GM21825 (cell line): ENCODE data around the gene PRC1.
"Not testable (repeated sequence)": the region's sequence is repeated elsewhere in the genome, so short reads cannot be mapped to it uniquely, and the experiment has no call there.

Experiments
- ATAC-seq: cut with Tn5 transposase; IDR thresholded peaks from one replicate; pipeline ENCODE4 v1.9.1; 2021; ENCODE audit warnings: mild to moderate bottlenecking, moderate library complexity; ENCODE audit not compliant: unreplicated experiment

The PRC1 gene, protein sequence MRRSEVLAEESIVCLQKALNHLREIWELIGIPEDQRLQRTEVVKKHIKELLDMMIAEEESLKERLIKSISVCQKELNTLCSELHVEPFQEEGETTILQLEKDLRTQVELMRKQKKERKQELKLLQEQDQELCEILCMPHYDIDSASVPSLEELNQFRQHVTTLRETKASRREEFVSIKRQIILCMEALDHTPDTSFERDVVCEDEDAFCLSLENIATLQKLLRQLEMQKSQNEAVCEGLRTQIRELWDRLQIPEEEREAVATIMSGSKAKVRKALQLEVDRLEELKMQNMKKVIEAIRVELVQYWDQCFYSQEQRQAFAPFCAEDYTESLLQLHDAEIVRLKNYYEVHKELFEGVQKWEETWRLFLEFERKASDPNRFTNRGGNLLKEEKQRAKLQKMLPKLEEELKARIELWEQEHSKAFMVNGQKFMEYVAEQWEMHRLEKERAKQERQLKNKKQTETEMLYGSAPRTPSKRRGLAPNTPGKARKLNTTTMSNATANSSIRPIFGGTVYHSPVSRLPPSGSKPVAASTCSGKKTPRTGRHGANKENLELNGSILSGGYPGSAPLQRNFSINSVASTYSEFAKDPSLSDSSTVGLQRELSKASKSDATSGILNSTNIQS

DNA sequence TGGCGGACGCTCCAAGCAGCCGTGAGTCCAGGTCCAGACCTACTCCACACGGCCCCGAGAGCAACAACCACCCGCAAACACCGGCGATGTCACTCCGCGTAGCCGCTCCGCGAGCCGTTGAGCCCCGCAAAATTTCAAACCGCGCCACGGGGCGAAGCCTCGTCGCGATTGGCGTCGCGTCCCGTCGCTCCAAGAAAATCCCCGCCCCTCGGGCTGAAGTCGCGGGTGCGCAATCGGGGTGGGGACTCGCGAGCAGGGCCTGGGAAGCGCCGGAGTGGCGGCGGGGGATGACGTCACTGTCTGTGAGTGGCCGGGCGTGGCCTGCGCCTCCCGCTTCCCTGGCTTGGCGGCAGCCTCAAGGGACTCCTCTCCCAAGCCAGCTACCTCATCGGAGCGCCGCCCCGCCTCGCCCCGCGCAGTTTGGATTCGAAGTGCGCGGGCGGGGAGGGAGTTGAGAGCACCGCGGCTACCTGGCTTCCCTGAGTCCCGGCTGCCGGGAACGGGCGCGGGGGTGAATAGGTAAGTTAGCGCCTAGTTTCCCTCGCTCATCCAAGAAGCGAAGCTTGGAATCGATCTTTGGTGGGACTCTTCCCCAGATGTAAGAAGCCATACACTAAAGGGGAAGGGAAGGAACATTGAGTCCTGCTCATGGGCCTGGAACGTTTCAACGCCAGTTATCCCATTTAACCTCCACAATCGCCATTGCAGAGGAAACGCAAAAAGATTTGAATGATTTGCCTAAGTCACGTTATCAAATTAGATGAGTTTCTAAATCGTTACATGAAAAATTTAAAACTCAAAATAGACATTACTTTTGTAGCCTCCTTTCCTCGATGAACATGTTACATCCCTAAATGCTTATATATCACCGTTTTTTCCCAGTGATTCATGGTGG lies at the start of gene PRC1:
Gene PRC1, minus strand, starts transcription at position 119 of the 895 bp plus-strand sequence. Its CDS starts 118 bp downstream, at position 1.
- peak; percentile 92 for ATAC-seq

DNA sequence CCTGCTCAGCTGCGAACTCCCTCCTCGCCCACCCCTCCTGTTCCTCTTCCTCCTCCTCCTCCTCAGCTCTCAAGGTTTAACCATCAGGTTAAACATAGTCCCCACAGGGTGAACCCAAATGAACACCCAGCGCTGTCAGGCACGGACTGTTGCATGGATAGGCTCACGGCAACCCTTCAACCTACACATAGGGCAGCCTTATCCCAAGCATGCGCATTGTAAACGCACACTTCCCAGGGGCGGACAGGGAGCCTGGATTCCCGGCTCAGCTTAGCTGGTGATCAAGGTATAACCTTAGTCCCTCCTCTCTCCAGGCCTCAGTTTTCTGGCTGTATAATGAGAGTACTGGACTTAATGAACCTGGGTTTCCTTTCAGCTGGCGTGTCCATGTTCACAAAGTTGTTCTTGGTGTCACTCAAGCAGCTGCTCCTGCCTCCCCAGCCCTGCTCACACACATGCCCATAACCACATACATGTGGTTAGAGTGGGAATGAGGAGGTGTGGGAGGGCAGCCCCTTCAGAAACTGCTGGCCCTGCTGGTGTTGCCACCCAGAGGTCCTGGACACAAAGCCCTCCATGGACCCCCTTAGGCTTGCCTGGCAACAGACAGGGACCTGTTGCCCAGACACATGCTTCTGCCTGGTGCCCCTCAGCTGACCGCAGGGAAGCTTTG lies 49.0 kb upstream of the PRC1 start:
- no peak for ATAC-seq

DNA sequence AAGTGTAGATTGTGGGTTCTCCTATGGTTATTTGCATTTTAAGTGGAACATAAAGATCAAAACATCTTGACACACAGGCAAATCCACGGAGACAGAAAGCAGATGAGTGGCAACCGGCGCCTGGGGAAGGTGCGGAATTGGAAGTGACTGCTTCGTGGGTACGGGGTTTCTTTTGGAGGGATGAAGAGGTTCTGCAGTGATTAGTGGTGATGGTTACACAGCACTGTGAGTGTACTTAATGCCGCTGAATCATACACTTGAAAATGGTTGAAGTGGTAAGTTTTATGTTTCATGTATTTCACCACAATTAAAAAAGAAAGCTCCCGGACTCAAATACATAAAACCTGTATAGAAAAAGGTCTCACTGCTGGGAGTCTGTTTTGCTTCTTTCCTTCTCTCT lies 46.5 kb upstream of the PRC1 start:
- ATAC-seq: no peak

DNA sequence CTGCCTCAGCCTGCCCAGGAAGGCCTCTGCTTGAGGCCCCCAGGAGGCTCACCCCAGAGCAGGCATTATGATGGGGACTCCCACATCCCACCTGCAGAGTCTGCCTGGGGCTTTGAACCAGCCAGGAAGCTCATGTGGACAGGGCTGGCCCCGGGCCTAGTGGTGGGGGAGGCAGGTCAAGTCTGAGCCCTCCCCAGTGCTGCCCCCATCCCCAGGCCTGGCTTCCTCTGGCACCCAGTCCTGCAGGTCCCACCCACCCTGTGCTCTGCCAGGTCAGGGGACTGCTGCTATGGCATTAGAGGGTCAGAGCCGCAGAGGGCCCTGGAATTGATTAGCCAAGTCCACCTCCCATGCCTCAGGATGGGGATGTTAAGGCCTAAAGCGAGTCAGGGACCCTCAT lies 45.7 kb upstream of the PRC1 start:
- no peak for ATAC-seq

DNA sequence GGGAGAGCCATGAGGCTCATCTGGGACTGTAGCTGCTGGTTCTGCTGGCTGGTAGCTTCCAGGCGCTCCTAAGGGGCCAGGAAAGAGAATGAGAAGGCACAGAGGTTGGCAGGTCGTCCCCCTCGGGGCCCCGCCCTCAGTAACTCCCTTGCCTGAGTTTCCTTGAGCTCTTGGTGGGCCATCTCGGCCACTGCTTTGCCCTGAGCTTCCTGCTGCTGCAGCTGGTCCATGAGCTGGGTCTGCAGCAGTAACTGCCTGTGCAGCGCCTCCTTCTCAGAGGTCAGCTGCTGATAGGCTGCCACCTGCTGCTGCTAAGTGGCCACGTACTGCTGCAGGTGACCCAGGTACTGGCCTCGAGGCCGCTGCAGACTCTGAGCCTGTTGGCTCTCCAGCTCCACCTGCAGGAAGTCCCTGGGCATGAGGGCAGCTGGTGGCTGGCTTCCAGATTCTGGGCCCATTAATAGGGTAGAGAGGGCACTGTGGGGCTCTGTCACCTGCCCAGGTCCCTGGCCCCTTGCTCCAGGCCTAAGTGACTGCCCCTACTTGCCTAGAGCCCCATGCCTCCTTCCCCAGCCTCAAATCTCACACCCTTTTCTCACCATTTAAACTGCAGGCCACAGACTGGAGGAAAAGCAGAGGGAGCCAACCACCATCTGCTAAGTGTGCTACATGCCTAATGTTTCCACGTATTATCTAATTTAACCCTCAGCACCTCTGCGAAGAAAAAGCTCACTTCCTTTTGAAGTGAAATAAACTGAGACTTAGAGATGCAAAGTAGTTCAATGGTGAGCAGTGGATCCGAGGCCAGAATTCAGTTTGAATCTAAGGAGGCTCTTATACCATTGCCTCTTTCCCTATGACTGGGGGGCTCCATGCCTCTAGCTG lies 38.8 kb upstream of the PRC1 start:
- no peak for ATAC-seq

DNA sequence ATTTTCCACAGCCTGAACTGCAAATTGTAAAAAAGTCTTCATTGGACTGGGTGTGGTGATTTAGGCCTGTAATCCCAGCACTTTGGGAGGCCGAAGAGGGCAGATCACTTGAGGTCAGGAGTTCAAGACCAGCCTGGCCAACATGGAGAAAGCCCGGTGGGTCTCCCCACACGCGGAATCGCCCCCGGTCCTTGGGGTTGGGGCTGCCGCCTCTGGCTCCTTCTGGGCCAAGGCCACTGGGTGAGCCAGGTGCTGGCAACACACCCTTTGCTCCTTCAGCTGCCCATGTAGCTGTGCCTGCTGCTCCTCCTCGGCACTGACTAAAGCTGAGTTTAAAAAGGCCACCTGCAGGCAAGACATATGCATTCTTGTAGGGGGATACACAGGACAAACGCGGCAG lies 37.5 kb upstream of the PRC1 start:
- no peak for ATAC-seq

DNA sequence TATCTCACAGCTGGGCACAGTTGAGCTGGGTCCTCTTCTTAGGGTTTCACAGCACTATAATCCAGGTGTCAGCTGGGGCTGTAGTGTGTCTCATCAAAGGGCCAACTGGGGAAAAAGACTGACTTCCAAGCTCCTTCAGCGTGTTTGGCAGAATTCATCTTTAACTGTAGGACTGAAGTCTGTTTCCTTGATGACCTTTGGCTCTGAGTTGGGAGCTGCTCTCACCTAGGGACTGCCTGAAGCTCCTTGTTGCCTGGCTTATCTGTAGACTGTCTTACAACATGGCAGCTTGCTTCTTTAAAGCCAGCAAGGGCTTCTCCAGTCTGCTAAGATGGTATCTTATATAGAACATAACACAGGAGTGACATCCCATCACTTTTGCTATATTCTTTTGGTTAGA lies 33.3 kb upstream of the PRC1 start:
- ATAC-seq: no peak

DNA sequence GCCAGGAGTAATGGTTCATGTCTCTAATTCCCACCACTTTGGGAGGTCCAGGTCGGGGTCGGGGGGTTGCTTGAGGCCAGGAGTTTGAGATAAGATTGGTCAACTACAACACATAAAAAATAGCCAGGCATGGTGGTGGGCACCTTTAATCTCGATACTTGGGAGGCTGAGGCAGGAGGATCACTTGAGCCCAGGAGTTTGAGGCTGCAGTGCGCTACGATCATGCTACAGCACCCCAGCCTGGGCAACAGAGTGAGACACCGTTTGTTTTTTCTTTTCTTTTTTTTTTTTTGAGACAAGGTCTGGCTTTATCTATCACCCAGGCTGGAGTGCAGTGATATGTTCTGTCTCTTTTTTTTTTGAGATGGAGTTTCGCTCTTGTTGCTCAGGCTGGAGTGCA lies 29.4 kb upstream of the PRC1 start:
- no peak for ATAC-seq

DNA sequence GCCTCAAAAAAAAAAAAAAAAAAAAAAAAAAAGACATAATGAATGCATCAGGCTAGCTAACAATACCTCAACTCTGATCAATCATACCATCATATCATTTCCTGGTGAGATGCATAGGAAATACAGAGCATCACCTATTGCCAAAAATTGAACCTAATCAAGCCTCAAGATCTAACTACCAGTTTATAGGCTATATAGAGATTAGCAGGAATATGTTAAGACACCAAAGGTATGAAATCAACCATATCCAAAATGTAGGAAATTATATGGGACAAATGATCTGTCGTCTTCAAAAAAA lies 28.4 kb upstream of the PRC1 start:
- ATAC-seq: no peak

DNA sequence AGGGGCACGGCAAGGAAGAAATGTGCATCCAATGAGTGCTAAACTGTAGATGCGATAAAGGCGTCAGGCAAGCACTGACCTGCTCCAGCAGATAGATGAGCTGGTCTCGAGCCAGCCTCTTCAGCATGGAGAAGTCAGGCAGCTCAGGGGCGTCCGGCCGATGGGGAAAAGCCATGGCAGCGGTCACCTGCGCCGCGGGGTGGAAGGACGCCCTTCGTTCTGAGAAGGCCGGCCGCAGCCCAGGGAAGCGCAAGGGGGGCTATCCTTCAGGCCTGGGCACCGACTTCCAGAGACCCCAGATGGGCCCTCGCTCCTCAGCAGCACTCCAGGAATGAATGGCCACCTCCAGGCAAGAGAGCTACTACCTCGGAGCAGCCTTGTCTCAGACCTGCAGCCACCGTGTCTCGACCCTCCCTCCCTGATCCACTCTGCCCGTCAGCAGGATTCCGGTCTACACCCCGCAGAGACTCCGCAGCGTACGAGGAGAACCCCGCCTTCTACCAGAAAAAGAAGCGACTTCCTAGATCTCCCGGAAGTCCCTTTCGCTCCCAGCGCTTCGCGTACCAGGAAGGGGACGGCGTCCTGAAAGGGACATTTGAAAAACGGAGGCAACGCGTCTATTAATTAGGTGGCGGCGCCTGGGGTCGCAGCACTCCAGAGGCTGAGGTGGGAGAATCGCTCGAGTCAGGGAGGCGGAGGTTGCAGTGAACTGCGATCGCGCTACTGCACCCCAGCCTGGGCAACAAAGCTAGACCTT lies 27.9 kb upstream of the PRC1 start, which contains the start of gene VPS33B:
Gene VPS33B, minus strand, starts transcription at position 520 of the 757 bp plus-strand sequence. Its CDS starts 345 bp downstream, at position 175.
- peak; percentile 75 for ATAC-seq

DNA sequence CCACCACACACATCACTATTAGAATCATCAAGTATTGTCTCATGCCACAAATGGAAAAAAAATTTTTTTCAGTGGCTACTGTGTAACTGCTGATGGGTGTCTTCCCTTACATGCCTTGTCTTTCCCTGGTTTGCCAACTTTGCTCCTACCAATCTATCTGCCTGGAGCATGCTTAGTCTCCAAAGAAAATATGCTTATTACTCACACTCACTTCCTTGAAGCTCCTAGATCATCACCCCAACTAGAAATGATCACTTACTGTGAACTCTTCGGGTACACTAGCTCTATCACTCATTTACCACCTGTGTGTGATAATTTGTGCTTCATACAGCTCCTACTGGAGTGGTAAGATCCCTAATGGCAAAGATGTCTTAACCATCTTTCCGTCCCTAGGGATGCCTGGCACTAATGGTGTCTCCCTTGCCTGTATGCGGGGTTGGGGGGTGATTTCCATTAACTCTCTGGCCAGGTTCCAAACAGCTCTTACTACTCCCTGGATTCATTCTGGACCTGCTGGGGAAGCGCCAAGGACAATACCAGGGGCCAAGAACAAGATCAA lies 27.3 kb upstream of the PRC1 start:
- ATAC-seq: no peak

DNA sequence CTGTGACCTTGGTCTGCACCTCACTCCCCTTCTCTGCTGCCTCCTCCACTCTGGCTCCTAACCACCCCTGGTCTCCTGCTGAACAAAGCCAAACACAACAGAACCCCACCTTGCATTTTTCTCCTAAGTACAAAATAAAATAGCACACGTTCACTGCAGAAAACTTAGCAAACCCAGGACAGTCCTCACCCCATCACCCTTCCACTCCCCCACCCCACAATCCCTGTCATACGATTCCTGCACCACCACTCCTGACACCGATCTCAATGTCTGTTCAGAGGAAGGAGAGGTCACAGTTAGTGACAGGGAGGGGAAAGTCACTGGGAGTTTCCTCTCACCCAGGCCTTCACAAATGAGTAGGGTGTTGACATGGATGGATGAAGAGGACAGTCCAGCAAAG lies 23.8 kb upstream of the PRC1 start:
- no peak for ATAC-seq

DNA sequence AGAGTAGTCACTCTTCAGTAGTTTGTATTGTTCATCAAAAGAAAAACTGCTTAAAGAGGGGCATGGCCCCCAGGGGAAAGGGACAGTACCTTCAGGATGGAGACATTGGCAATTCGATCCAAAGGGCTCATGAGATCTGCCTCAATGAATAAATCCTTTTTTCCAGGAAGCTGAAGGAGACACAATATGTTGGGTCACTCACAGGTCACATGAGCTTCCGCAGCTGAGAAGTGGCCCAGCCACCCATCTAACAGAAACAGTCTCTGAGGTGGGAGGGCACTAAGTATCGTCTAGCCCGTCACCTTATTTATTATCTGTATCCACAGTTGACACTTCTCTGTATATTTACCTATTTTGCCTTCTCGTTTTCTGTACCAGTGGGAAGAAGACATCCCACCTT lies 23.4 kb upstream of the PRC1 start:
- no peak for ATAC-seq

DNA sequence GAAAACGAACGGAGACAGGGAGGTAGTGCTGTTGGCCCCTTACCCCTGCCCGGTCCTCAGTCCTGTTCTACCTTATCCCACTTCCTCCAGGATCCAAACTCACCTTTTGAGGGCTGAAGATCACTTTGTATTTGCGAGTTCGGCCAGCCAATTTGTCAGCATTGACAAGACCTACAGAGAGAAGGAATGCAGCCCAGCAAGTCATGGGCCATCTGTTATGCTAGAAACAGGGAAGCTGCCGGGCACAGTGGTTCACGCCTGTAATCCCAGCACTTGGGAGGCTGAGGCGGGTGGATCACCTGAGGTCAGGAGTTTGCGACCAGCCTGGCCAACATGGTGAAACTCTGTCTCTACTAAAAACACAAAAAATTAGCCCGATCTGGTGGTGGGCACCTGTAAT lies 19.4 kb upstream of the PRC1 start:
- not testable (repeated sequence) for ATAC-seq

DNA sequence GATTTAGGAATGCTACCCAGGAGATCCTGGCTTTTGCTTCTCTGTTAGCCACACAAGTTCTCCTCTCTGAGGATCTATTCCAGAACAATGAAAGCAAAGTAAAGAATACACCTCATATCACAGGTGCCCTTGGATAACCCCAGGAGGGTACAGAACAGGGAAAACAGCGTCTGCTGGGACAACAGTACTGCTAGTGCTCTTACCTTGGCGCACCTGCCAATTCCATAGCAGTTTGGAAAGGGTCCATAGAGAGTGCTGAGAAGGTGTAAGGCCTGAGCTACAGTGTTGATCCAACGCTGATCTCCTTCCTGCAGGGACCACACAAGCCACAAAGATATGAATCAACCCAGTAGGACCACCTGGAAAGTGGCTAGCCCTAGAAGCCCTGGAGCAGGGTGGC lies 12.9 kb upstream of the PRC1 start:
- ATAC-seq: no peak

DNA sequence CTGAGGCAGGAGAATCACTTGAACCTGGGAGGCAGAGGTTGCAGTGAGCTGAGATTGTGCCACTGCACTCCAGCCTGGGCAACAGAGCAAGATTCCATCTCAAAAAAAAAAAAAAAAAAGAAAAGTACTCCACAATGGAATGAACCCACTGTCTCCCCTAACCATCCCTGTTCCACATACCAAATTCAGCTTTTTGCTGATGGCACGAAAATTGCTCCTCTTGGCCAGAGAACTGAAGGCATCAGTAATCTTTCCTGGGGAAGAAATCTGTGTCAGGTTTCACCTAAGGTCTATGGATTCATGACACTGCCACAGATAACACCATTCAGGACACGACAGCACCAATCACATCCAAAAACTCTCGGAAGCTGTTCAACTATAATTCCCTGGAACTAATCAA lies 6.9 kb upstream of the PRC1 start:
- no peak for ATAC-seq

DNA sequence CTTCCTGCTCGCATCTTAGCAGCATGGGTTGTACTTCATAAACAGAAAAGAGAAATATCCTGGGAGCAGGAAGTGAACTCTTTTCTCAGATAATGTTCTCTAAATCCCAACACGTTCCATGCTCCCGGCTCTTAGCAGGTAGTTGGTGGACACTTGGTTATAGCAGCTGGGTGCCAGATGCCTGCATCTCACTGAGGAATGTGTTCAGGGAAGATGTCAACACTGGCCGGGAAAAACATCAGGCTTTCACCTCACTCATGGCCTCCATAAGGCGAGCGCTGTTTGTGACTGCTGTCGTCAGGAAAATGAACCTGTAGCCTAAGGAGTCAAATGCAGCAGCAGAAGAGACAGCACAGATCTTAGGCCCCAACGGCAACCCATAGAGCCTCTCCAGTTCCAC lies 4.4 kb upstream of the PRC1 start:
- no peak for ATAC-seq

DNA sequence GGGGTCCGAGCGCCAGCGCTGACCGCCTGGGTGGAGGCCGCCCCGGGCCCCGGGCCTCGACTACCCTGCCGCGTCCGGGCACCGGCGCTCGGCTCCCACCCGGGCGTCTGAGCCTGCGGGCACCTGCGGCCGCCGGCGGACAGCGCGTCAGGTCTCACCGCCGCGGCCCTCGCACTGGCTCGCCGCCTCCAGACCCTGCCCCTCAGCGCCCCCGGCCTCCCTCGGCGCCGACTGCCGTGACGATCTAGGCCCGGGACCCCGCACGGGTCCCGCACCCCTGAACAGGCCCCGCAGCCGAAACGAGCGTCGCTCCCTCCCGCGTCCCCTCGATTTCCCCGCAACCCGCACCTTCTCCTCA lies 297 bp downstream of the PRC1 start:
- ATAC-seq: peak; percentile 16

DNA sequence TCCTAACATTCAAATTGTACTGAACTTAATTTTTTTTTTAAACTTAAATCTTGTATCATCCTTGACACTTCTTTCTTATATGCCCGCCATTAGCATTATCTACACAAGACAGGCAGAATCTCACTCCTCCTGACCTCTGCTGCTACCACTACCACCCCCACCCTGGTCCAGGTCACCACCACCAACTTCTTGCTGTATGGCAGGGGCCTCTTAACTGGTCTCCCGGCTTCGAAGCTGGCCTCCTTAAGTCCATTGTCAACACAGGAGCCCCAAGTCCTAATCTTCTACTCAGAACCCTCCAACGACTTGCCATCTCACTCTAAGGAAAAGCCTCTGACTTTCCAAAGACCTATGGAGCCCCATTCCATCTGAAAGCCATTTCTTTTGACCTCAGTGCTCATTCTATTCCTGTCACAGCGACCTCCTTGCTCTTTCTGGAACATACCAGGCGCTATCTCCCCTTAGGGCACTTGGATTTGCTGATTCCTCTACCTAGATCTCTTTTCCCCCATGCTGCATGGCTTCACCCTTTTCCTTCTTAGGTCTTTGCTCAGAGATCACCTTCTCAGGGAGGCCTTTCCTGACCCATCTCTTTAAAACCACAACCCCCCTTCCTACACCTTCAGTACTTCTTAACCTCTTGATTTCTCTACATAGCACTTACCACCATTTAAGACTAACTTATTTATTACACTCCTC lies 2.6 kb downstream of the PRC1 start:
- no peak for ATAC-seq
